ENCODE data around the gene CAV1.

GRCh38 chr7:116543664-116544063, 18.8 kb downstream of the CAV1 start:
- no peak for TF ChIP-seq CTCF (CRISPR knock-in tag; IDR thresholded peaks at IDR 0.05)
- TF ChIP-seq SIN3A (IDR thresholded peaks at IDR 0.05; ENCODE audit: borderline replicate concordance, low read depth, low read length): no peak
- no peak for TF ChIP-seq MAZ (IDR thresholded peaks at IDR 0.05; ENCODE audit: borderline replicate concordance, low read depth, low read length)
- TF ChIP-seq MAZ (CRISPR knock-in tag; IDR thresholded peaks at IDR 0.05; ENCODE audit: low read depth): no peak
- TF ChIP-seq ZBTB40 (IDR thresholded peaks at IDR 0.05): no peak
- TF ChIP-seq ZBTB40 (CRISPR knock-in tag; IDR thresholded peaks at IDR 0.05): no peak
- no peak for TF ChIP-seq TCF7L2 (IDR thresholded peaks at IDR 0.05; ENCODE audit: low read depth, low read length)
- no peak for TF ChIP-seq CEBPG (CRISPR knock-in tag; IDR thresholded peaks at IDR 0.05)
- no peak for TF ChIP-seq TCF7 (IDR thresholded peaks at IDR 0.05; ENCODE audit: low read depth)
- no peak for TF ChIP-seq ZNF207 (IDR thresholded peaks at IDR 0.05; ENCODE audit: borderline replicate concordance)
- no peak for TF ChIP-seq PRDM10 (CRISPR knock-in tag; IDR thresholded peaks at IDR 0.05; ENCODE audit: low read depth)
- TF ChIP-seq ZNF687 (CRISPR knock-in tag; IDR thresholded peaks at IDR 0.05): no peak
- TF ChIP-seq CEBPB (IDR thresholded peaks at IDR 0.05; ENCODE audit: borderline replicate concordance, low read depth, low read length): no peak

Measured in HepG2 (cell line).